Nucleus accumbens (tissue), 56 donors: ENCODE measurements around the gene EXOSC2.

Experiments used
- DNase-seq, 56 donors: peaks; one replicate each; lab custom pipeline; 2025; lab: John Stamatoyannopoulos, UW

EXOSC2 gene

GRCh38 chr9:130731355-130731754, 37.8 kb downstream of the EXOSC2 start:
- DNase-seq = no peak

DNA sequence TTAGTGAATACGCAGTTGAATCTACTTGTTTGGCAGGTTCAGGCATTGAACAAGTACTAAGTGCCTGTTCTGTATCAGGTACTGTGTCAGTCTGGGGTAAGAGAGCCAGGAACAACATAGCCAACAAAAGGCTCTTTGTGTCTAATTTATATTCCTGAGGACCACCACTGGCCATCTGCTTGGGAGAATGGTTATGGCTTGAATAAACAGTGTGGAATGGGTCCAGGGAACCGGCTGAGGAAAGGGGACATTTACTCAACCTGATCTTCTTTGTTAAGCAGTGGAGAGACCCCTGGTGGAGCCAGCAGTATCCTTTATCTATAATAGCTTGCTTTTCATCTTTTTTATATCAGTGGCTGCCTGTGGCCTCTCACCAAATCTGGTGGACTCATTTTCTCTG, 38.6 kb downstream of the EXOSC2 start:
- DNase-seq = no peak

DNA sequence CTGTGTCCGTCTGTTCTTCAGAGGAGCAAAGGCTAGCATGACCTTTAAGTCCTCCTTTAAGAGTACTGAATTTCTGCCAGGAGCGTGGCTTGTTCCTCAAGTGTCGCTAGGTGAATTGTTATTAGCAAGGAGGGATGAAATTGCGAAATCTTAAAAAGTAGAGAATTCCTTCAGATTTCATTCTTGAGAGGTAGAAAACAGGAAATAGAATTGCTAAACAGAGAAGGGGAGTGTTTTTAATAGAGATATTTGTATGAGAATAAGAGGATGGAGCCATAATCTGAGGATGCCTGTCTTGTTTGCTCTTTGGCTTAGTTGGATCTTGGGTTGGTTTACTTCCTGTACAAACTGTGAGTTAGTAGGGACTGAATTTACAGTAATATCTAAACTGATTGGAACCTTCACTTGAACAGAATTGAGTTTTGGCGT, 39.2 kb downstream of the EXOSC2 start:
- no peak for DNase-seq

GRCh38 chr9:130735566-130735965, 42.0 kb downstream of the EXOSC2 start:
- DNase-seq = no peak

- DNase-seq = no peak
Measured at GRCh38 chr9:130736834-130737233, 43.3 kb downstream of the EXOSC2 start.

- DNase-seq = no peak
Measured at GRCh38 chr9:130738281-130738680, 44.7 kb downstream of the EXOSC2 start.

DNA sequence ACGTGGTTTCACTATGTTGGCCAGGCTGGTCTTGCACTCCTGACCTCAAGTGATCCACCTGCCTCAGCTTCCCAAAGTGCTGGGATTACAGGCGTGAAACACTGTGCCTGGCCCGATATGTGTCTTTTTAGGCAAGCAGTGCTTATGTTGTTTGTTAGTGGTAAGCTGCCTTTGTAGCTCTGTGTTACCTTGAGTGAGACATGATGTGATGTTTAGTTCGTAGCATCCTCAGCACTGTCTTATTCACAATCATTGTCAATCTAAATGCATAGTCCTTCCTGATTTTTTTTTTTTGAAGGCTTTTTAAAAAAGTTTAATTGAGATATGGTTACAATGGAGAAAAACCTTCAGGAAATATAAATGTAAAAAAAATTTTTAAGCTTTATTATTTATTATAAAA, 45.5 kb downstream of the EXOSC2 start:
- DNase-seq = no peak

- DNase-seq = no peak
Measured at GRCh38 chr9:130740218-130741023, 46.8 kb downstream of the EXOSC2 start.

DNA sequence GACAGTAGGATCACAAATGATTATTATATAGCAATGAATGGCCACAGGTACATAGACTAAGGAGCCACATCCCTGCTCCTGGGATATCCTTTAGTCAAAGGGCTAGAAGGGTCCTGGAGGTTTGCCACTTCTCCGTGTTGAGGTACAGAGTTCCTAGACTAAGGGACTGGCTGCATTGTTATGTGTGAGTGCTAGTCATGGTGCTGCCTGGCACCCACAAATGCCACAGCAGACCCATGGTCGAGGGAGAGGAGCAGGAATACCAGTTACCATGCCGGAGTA, 47.4 kb downstream of the EXOSC2 start:
- no peak for DNase-seq

GRCh38 chr9:130741831-130742449, 48.4 kb downstream of the EXOSC2 start:
- DNase-seq = no peak

- DNase-seq = no peak
Measured at GRCh38 chr9:130743656-130744055, 50.1 kb downstream of the EXOSC2 start.

- no peak for DNase-seq
Measured at GRCh38 chr9:130745210-130745800, 51.7 kb downstream of the EXOSC2 start.

DNA sequence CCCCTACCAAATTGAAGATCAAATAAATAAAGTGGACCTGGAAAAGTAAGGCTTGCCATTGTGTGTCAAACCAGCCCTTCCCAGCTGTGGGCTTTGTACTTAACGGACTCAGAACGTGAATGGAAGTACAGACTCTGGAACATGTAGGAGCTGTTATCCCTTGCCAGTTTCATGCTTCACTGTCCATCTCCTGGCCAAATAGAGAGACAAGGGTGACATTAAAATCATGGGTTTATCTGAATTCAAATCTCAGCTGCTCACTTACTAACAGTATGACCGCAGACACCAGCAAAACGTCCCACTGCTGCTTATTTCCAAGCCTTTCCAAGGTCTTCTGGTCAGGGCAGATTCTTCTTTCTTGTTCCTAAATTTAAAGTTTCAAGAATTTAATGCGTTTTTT, 52.2 kb downstream of the EXOSC2 start:
- DNase-seq = no peak

GRCh38 chr9:130746434-130747212, 53.0 kb downstream of the EXOSC2 start:
- no peak for DNase-seq

- DNase-seq = no peak
Measured at GRCh38 chr9:130751631-130752355, 58.2 kb downstream of the EXOSC2 start.
